SK-N-SH treated with all-trans-retinoic acid at 6 μM for 48 hours (cell line): ENCODE results near the gene FAM83D.

Experiments used
- ATAC-seq: fragments of 200-7000 bp; cut with Tn5 transposase; 3 replicates; pipeline ENCODE4 v1.9.1; 2020; ENCODE audit warnings: mild to moderate bottlenecking, moderate library complexity
- ARNTL ChIP-seq: fragments of 450-650 bp; formaldehyde crosslinking; IDR thresholded peaks from 2 replicates; pipeline ENCODE4 v1.5.0; 2020; ENCODE audit warnings: low read depth, mild to moderate bottlenecking, moderate library complexity, borderline replicate concordance
- BACH2 ChIP-seq: fragments of 250-450 bp; sonication (Bioruptor Pico); IDR thresholded peaks from 2 replicates; pipeline ENCODE4 v1.9.0; 2021; ENCODE audit warnings: mild to moderate bottlenecking, borderline replicate concordance
- CSDC2 ChIP-seq: fragments of 250-450 bp; sonication (Bioruptor Pico); IDR thresholded peaks from 2 replicates; pipeline ENCODE4 v1.5.0; 2020; ENCODE audit warnings: mild to moderate bottlenecking, moderate library complexity
- CSRNP3 ChIP-seq: fragments of 250-450 bp; sonication (Bioruptor Pico); IDR thresholded peaks from 2 replicates; pipeline ENCODE4 v1.5.1; 2021; ENCODE audit warnings: mild to moderate bottlenecking, moderate library complexity
- ESRRG ChIP-seq: fragments of 250-450 bp; sonication (Bioruptor Pico); IDR thresholded peaks from 2 replicates; pipeline ENCODE4 v1.6.1; 2021; ENCODE audit warnings: mild to moderate bottlenecking
- GLIS3 ChIP-seq: fragments of 250-450 bp; sonication (Bioruptor Pico); IDR thresholded peaks from 2 replicates; pipeline ENCODE4 v1.5.0; 2020; ENCODE audit warnings: mild to moderate bottlenecking, moderate library complexity
- ISL1 ChIP-seq: fragments of 250-450 bp; sonication (Bioruptor Pico); IDR thresholded peaks from 2 replicates; pipeline ENCODE4 v2.1.2; 2022; ENCODE audit warnings: mild to moderate bottlenecking, moderate library complexity
- OSR1 ChIP-seq: fragments of 250-450 bp; sonication (Bioruptor Pico); IDR thresholded peaks from 2 replicates; pipeline ENCODE4 v1.8.0; 2022; ENCODE audit warnings: moderate library complexity, mild to moderate bottlenecking, inconsistent platforms
- PPARA ChIP-seq: fragments of 250-450 bp; sonication (Bioruptor Pico); IDR thresholded peaks from 2 replicates; pipeline ENCODE4 v1.5.0; 2020; ENCODE audit warnings: mild to moderate bottlenecking, borderline replicate concordance
- RARB ChIP-seq: fragments of 250-450 bp; sonication (Bioruptor Pico); IDR thresholded peaks from 2 replicates; pipeline ENCODE4 v1.8.0; 2021; ENCODE audit warnings: mild to moderate bottlenecking, moderate library complexity
- SNAI2 ChIP-seq: fragments of 250-450 bp; sonication (Bioruptor Pico); IDR thresholded peaks from 2 replicates; pipeline ENCODE4 v1.5.0; 2020; ENCODE audit warnings: mild to moderate bottlenecking, moderate library complexity
- TCF4 ChIP-seq: fragments of 250-450 bp; sonication (Bioruptor Pico); IDR thresholded peaks from 2 replicates; pipeline ENCODE4 v1.8.0; 2021; ENCODE audit warnings: mild to moderate bottlenecking, moderate library complexity, borderline replicate concordance
- TOX ChIP-seq: fragments of 250-450 bp; sonication (Bioruptor Pico); IDR thresholded peaks from 2 replicates; pipeline ENCODE4 v1.8.0; 2021; ENCODE audit warnings: mild to moderate bottlenecking, moderate library complexity, borderline replicate concordance
- ZC3H10 ChIP-seq: fragments of 250-450 bp; sonication (Bioruptor Pico); IDR thresholded peaks from 2 replicates; pipeline ENCODE4 v1.5.1; 2021; ENCODE audit warnings: mild to moderate bottlenecking, moderate library complexity
- ZFP3 ChIP-seq: fragments of 250-450 bp; sonication (Bioruptor Pico); IDR thresholded peaks from 2 replicates; pipeline ENCODE4 v1.5.0; 2020; ENCODE audit warnings: mild to moderate bottlenecking, moderate library complexity
- ZFP30 ChIP-seq: fragments of 450-650 bp; formaldehyde crosslinking; IDR thresholded peaks from 2 replicates; pipeline ENCODE4 v1.5.0; 2022; ENCODE audit warnings: mild to moderate bottlenecking, moderate library complexity
- ZNF70 ChIP-seq: fragments of 450-650 bp; formaldehyde crosslinking; IDR thresholded peaks from 2 replicates; pipeline ENCODE4 v1.5.0; 2020; ENCODE audit warnings: mild to moderate bottlenecking, moderate library complexity
- ZNF8 ChIP-seq: fragments of 450-650 bp; formaldehyde crosslinking; IDR thresholded peaks from 2 replicates; pipeline ENCODE4 v1.5.0; 2020; ENCODE audit warnings: mild to moderate bottlenecking, moderate library complexity
- TF ChIP-seq, protein P1 (sequence below): fragments of 250-450 bp; sonication (Bioruptor Pico); IDR thresholded peaks from 2 replicates; pipeline ENCODE4 v1.5.0; 2020; ENCODE audit warnings: mild to moderate bottlenecking, moderate library complexity
- TF ChIP-seq, protein P2 (sequence below): fragments of 250-450 bp; sonication (Bioruptor Pico); IDR thresholded peaks from 2 replicates; pipeline ENCODE4 v1.5.1; 2020; ENCODE audit warnings: low read depth, mild to moderate bottlenecking, moderate library complexity
- TF ChIP-seq, protein P3 (sequence below): fragments of 250-450 bp; sonication (Bioruptor Pico); IDR thresholded peaks from 2 replicates; pipeline ENCODE4 v1.8.0; 2021; ENCODE audit warnings: low read depth, mild to moderate bottlenecking, moderate library complexity, borderline replicate concordance
- TF ChIP-seq, protein P4 (sequence below): fragments of 250-450 bp; sonication (Bioruptor Pico); IDR thresholded peaks from 2 replicates; pipeline ENCODE4 v1.8.0; 2020; ENCODE audit warnings: mild to moderate bottlenecking, moderate library complexity, borderline replicate concordance

The FAM83D gene

GRCh38 chr20:38953630-38954340 is 27.6 kb downstream of the FAM83D start:
- ATAC-seq, result no peak
- TF ChIP-seq, protein P1, sequence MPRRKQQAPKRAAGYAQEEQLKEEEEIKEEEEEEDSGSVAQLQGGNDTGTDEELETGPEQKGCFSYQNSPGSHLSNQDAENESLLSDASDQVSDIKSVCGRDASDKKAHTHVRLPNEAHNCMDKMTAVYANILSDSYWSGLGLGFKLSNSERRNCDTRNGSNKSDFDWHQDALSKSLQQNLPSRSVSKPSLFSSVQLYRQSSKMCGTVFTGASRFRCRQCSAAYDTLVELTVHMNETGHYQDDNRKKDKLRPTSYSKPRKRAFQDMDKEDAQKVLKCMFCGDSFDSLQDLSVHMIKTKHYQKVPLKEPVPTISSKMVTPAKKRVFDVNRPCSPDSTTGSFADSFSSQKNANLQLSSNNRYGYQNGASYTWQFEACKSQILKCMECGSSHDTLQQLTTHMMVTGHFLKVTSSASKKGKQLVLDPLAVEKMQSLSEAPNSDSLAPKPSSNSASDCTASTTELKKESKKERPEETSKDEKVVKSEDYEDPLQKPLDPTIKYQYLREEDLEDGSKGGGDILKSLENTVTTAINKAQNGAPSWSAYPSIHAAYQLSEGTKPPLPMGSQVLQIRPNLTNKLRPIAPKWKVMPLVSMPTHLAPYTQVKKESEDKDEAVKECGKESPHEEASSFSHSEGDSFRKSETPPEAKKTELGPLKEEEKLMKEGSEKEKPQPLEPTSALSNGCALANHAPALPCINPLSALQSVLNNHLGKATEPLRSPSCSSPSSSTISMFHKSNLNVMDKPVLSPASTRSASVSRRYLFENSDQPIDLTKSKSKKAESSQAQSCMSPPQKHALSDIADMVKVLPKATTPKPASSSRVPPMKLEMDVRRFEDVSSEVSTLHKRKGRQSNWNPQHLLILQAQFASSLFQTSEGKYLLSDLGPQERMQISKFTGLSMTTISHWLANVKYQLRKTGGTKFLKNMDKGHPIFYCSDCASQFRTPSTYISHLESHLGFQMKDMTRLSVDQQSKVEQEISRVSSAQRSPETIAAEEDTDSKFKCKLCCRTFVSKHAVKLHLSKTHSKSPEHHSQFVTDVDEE (CRISPR knock-in tag), result no peak
- no peak for TF ChIP-seq ZNF8 (CRISPR knock-in tag)
- no peak for TF ChIP-seq ZFP30 (CRISPR knock-in tag)
- TF ChIP-seq ZFP3, result no peak
- TF ChIP-seq ISL1 (CRISPR knock-in tag), result no peak
- TF ChIP-seq ESRRG (CRISPR knock-in tag), result no peak
- TF ChIP-seq TOX (CRISPR knock-in tag), result no peak
- TF ChIP-seq BACH2 (CRISPR knock-in tag), result no peak
- TF ChIP-seq SNAI2, result no peak
- TF ChIP-seq TCF4 (CRISPR knock-in tag), result no peak
- no peak for TF ChIP-seq ARNTL (CRISPR knock-in tag)
- no peak for TF ChIP-seq CSRNP3 (CRISPR knock-in tag)
- no peak for TF ChIP-seq GLIS3 (CRISPR knock-in tag)
- no peak for TF ChIP-seq RARB (CRISPR knock-in tag)
- TF ChIP-seq, protein P2, sequence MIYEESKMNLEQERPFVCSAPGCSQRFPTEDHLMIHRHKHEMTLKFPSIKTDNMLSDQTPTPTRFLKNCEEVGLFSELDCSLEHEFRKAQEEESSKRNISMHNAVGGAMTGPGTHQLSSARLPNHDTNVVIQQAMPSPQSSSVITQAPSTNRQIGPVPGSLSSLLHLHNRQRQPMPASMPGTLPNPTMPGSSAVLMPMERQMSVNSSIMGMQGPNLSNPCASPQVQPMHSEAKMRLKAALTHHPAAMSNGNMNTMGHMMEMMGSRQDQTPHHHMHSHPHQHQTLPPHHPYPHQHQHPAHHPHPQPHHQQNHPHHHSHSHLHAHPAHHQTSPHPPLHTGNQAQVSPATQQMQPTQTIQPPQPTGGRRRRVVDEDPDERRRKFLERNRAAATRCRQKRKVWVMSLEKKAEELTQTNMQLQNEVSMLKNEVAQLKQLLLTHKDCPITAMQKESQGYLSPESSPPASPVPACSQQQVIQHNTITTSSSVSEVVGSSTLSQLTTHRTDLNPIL (CRISPR knock-in tag), result no peak
- TF ChIP-seq, protein P3, sequence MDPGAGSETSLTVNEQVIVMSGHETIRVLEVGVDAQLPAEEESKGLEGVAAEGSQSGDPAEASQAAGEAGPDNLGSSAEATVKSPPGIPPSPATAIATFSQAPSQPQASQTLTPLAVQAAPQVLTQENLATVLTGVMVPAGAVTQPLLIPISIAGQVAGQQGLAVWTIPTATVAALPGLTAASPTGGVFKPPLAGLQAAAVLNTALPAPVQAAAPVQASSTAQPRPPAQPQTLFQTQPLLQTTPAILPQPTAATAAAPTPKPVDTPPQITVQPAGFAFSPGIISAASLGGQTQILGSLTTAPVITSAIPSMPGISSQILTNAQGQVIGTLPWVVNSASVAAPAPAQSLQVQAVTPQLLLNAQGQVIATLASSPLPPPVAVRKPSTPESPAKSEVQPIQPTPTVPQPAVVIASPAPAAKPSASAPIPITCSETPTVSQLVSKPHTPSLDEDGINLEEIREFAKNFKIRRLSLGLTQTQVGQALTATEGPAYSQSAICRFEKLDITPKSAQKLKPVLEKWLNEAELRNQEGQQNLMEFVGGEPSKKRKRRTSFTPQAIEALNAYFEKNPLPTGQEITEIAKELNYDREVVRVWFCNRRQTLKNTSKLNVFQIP (CRISPR knock-in tag), result no peak
- TF ChIP-seq ZC3H10, result no peak

- ATAC-seq, result no peak
- TF ChIP-seq ISL1 (CRISPR knock-in tag), result no peak
- no peak for TF ChIP-seq CSRNP3 (CRISPR knock-in tag)
- TF ChIP-seq, protein P4, sequence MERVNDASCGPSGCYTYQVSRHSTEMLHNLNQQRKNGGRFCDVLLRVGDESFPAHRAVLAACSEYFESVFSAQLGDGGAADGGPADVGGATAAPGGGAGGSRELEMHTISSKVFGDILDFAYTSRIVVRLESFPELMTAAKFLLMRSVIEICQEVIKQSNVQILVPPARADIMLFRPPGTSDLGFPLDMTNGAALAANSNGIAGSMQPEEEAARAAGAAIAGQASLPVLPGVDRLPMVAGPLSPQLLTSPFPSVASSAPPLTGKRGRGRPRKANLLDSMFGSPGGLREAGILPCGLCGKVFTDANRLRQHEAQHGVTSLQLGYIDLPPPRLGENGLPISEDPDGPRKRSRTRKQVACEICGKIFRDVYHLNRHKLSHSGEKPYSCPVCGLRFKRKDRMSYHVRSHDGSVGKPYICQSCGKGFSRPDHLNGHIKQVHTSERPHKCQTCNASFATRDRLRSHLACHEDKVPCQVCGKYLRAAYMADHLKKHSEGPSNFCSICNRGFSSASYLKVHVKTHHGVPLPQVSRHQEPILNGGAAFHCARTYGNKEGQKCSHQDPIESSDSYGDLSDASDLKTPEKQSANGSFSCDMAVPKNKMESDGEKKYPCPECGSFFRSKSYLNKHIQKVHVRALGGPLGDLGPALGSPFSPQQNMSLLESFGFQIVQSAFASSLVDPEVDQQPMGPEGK (CRISPR knock-in tag), result no peak
- TF ChIP-seq GLIS3 (CRISPR knock-in tag), result no peak
- no peak for TF ChIP-seq ZNF8 (CRISPR knock-in tag)
- TF ChIP-seq ZNF70 (CRISPR knock-in tag), result no peak
- TF ChIP-seq, protein P3 (CRISPR knock-in tag), result no peak
- no peak for TF ChIP-seq ARNTL (CRISPR knock-in tag)
- TF ChIP-seq, protein P2 (CRISPR knock-in tag), result no peak
- TF ChIP-seq CSDC2 (CRISPR knock-in tag), result no peak
- TF ChIP-seq ZFP30 (CRISPR knock-in tag), result no peak
- no peak for TF ChIP-seq PPARA (CRISPR knock-in tag)
- no peak for TF ChIP-seq OSR1
These were observed 31.1 kb downstream of the FAM83D start for GRCh38 chr20:38957235-38957876.
